ENCODE results near the gene LRP2.

LRP2 gene

GRCh38 chr2:169093535-169093934 is 268.8 kb downstream of the LRP2 start:
- H3K9me3 ChIP-seq (ENCODE audit: control insufficient read depth, insufficient read depth, low read length) = no peaks in the 10 kb centered on the region
- no peaks in the 10 kb centered on the region for H3K4me1 ChIP-seq (ENCODE audit: control insufficient read depth, insufficient read depth, low read length)
- no peak overlapping the region for H3K4me3 ChIP-seq (ENCODE audit: low read length)
- no peaks in the 10 kb centered on the region for H3K27me3 ChIP-seq (ENCODE audit: control insufficient read depth, insufficient read depth, low read length)
- H3K36me3 ChIP-seq (ENCODE audit: control insufficient read depth, insufficient read depth, low read length) = no peaks in the 10 kb centered on the region
- DNase-seq (ENCODE audit: low read depth, low spot score) = no peak
- WGBS (ENCODE audit: insufficient coverage, insufficient read length) = no CpG with 5 or more reads among the region's 2 CpGs
- no peak overlapping the region for H3K27ac ChIP-seq (ENCODE audit: low read length)

- WGBS (ENCODE audit: insufficient coverage, insufficient read length) = no CpG with 5 or more reads among the region's 8 CpGs
- no peaks in the 10 kb centered on the region for H3K36me3 ChIP-seq (ENCODE audit: control insufficient read depth, insufficient read depth, low read length)
- H3K27ac ChIP-seq (ENCODE audit: low read length) = no peak overlapping the region
- no peaks in the 10 kb centered on the region for H3K9me3 ChIP-seq (ENCODE audit: control insufficient read depth, insufficient read depth, low read length)
- no peak overlapping the region for H3K4me3 ChIP-seq (ENCODE audit: low read length)
- H3K27me3 ChIP-seq (ENCODE audit: control insufficient read depth, insufficient read depth, low read length) = no peaks in the 10 kb centered on the region
- peaks cover 2% of the 10 kb centered on the region; the same call in 1 of the 2 replicates for H3K4me1 ChIP-seq (ENCODE audit: control insufficient read depth, insufficient read depth, low read length)
- DNase-seq (ENCODE audit: low read depth, low spot score) = no peak
These were observed 270.4 kb downstream of the LRP2 start for GRCh38 chr2:169091761-169092519.

- WGBS (ENCODE audit: insufficient coverage, insufficient read length) = no CpG with 5 or more reads among the region's 3 CpGs
- no peak for DNase-seq (ENCODE audit: low read depth, low spot score)
- no peaks in the 10 kb centered on the region for H3K9me3 ChIP-seq (ENCODE audit: control insufficient read depth, insufficient read depth, low read length)
- no peak overlapping the region for H3K4me3 ChIP-seq (ENCODE audit: low read length)
- H3K27me3 ChIP-seq (ENCODE audit: control insufficient read depth, insufficient read depth, low read length) = no peaks in the 10 kb centered on the region
- no peaks in the 10 kb centered on the region for H3K36me3 ChIP-seq (ENCODE audit: control insufficient read depth, insufficient read depth, low read length)
- H3K27ac ChIP-seq (ENCODE audit: low read length) = no peak overlapping the region
- peaks cover 2% of the 10 kb centered on the region; the same call in 1 of the 2 replicates for H3K4me1 ChIP-seq (ENCODE audit: control insufficient read depth, insufficient read depth, low read length)
These were observed 271.1 kb downstream of the LRP2 start for GRCh38 chr2:169091256-169091655.

DNA sequence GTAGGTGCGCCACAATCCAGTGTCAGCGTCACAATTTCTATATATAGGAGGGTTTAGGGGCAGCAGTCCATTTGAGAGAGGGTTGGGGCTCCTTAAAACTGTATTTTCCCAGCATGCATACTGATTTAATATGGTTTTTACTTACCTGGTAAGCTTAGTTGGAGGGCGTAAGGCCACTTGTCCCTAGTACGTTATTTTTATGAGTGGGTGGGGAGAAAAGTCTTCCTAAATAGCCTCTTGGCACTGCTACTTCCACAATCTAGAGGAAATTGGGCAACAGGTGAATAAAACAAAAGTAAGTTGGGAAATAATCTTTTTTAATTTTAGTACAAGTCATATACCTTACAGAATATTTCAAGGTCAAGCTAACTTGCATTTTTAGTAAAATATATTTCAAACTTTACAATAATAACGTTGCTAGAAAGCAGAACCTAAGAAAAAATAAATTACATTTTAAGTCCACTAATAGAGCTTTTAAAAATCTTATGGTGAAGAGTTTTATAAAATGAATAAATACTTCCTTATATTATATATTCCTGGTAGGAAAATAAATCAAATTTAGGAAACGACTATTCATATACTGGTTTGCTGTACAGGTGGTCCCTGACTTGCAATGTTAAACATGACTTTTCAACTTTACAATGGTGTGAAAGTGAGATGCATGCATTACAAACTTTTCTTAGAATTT is 272.1 kb downstream of the LRP2 start:
- Histone ChIP-seq H3K27ac (ENCODE audit: low read length) (no peak overlapping the region), H3K9me3 (ENCODE audit: control insufficient read depth, insufficient read depth, low read length) (no peaks in the 10 kb centered on the region), H3K27me3 (ENCODE audit: control insufficient read depth, insufficient read depth, low read length) (no peaks in the 10 kb centered on the region), H3K4me3 (ENCODE audit: low read length) (no peak overlapping the region), H3K4me1 (ENCODE audit: control insufficient read depth, insufficient read depth, low read length) (peaks cover 2% of the 10 kb centered on the region; the same call in 1 of the 2 replicates), H3K36me3 (ENCODE audit: control insufficient read depth, insufficient read depth, low read length) (no peaks in the 10 kb centered on the region)
- no peak for DNase-seq (ENCODE audit: low read depth, low spot score)
- no CpG with 5 or more reads among the region's 6 CpGs for WGBS (ENCODE audit: insufficient coverage, insufficient read length)

DNA sequence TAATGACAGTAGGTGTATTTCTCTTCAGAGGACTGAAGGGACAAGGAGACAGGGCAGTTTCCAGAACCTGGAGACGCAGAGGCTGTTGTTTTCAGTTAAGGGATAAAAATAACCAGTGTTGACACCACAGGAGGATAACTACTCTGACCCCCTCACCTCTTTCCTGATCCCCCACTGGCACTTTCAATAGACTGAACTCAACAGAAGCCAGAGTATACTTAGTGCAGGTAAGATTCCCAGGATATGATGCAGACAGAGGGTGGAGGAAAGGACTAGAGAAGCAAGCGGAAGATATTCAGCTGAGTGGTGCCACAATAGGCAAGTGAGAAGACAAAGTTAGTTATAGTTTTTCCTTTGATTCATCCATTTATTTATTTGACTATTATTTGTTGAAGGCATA is 273.2 kb downstream of the LRP2 start:
- H3K4me3 ChIP-seq (ENCODE audit: low read length) = no peak overlapping the region
- peaks cover 2% of the 10 kb centered on the region; the same call in 1 of the 2 replicates for H3K4me1 ChIP-seq (ENCODE audit: control insufficient read depth, insufficient read depth, low read length)
- H3K36me3 ChIP-seq (ENCODE audit: control insufficient read depth, insufficient read depth, low read length) = no peaks in the 10 kb centered on the region
- WGBS (ENCODE audit: insufficient coverage, insufficient read length) = no CpG with 5 or more reads among the region's 2 CpGs
- H3K27me3 ChIP-seq (ENCODE audit: control insufficient read depth, insufficient read depth, low read length) = no peaks in the 10 kb centered on the region
- H3K9me3 ChIP-seq (ENCODE audit: control insufficient read depth, insufficient read depth, low read length) = no peaks in the 10 kb centered on the region
- no peak for DNase-seq (ENCODE audit: low read depth, low spot score)
- H3K27ac ChIP-seq (ENCODE audit: low read length) = no peak overlapping the region

- WGBS (ENCODE audit: insufficient coverage, insufficient read length) = no CpG with 5 or more reads among the region's 6 CpGs
- Histone ChIP-seq H3K4me3 (ENCODE audit: low read length) (no peak overlapping the region), H3K4me1 (ENCODE audit: control insufficient read depth, insufficient read depth, low read length) (peaks cover 2% of the 10 kb centered on the region; the same call in 1 of the 2 replicates)
These were observed 274.5 kb downstream of the LRP2 start for GRCh38 chr2:169087757-169088379.

DNA sequence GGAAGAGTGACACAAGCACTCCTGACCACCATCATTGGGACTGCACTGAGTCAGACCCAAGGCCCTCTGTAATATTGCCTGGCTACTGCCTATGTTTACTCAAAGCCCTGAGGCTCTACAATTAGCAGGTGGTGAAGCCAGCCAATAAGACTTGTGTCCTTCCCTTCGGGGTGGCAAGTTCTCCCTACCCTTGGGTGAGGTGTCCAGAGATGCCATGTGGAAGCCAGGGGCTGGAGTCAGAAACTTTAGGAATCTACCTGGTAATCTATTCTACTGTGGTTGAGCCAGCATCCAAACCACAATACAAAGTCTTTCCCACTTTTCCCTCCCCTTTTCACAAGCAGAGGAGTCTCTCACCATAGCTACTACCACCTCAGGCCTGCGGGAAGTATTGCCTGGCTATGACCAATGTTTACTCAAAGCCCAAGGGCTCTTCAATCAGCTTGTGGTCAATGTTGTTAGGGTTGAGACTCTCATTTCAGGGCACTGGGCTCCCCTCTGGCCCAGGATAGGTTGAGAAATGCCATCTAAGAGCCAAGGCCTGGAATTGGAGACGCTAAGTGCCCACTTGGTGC is 275.4 kb downstream of the LRP2 start:
- no peaks in the 10 kb centered on the region for H3K27me3 ChIP-seq (ENCODE audit: control insufficient read depth, insufficient read depth, low read length)
- DNase-seq (ENCODE audit: low read depth, low spot score) = no peak
- no peaks in the 10 kb centered on the region for H3K9me3 ChIP-seq (ENCODE audit: control insufficient read depth, insufficient read depth, low read length)
- H3K4me1 ChIP-seq (ENCODE audit: control insufficient read depth, insufficient read depth, low read length) = peaks cover 2% of the 10 kb centered on the region; the same call in 1 of the 2 replicates
- H3K27ac ChIP-seq (ENCODE audit: low read length) = no peak overlapping the region
- no CpG with 5 or more reads among the region's 3 CpGs for WGBS (ENCODE audit: insufficient coverage, insufficient read length)
- no peaks in the 10 kb centered on the region for H3K36me3 ChIP-seq (ENCODE audit: control insufficient read depth, insufficient read depth, low read length)
- no peak overlapping the region for H3K4me3 ChIP-seq (ENCODE audit: low read length)

More at GRCh38 chr2:169087757-169088379, 274.5 kb downstream of the LRP2 start:
- no peaks in the 10 kb centered on the region for H3K27me3 ChIP-seq (ENCODE audit: control insufficient read depth, insufficient read depth, low read length)
- no peaks in the 10 kb centered on the region for H3K9me3 ChIP-seq (ENCODE audit: control insufficient read depth, insufficient read depth, low read length)
- no peak overlapping the region for H3K27ac ChIP-seq (ENCODE audit: low read length)
- no peak for DNase-seq (ENCODE audit: low read depth, low spot score)
- no peaks in the 10 kb centered on the region for H3K36me3 ChIP-seq (ENCODE audit: control insufficient read depth, insufficient read depth, low read length)

DNA sequence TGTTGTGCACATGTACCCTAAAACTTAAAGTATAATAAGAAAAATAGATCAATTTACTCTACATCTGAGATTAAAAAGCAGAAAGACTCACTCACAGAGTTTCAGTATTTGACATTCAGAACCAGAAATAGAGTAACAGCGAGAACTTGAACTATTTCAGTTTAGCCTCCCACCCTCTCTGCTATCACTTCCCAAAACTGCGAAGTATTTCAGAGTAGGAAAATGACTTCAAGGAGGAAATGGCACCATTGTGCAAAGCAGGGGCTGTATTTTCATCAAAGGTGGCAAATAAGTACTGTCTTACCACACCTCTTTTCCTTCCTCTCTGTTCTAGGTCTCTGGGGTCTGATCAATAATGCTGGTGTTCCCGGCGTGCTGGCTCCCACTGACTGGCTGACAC is 279.3 kb downstream of the LRP2 start:
- Histone ChIP-seq H3K36me3 (ENCODE audit: control insufficient read depth, insufficient read depth, low read length) (no peaks in the 10 kb centered on the region), H3K27ac (ENCODE audit: low read length) (no peak overlapping the region), H3K27me3 (ENCODE audit: control insufficient read depth, insufficient read depth, low read length) (no peaks in the 10 kb centered on the region), H3K4me3 (ENCODE audit: low read length) (no peak overlapping the region), H3K4me1 (ENCODE audit: control insufficient read depth, insufficient read depth, low read length) (peaks cover 2% of the 10 kb centered on the region; the same call in 1 of the 2 replicates), H3K9me3 (ENCODE audit: control insufficient read depth, insufficient read depth, low read length) (no peaks in the 10 kb centered on the region)
- WGBS (ENCODE audit: insufficient coverage, insufficient read length) = no CpG with 5 or more reads among the region's 4 CpGs
- no peak for DNase-seq (ENCODE audit: low read depth, low spot score)

GRCh38 chr2:169081551-169081950 is 280.8 kb downstream of the LRP2 start:
- H3K4me1 ChIP-seq (ENCODE audit: control insufficient read depth, insufficient read depth, low read length) = no peaks in the 10 kb centered on the region
- DNase-seq (ENCODE audit: low read depth, low spot score) = no peak
- WGBS (ENCODE audit: insufficient coverage, insufficient read length) = no CpG with 5 or more reads among the region's 5 CpGs
- H3K9me3 ChIP-seq (ENCODE audit: control insufficient read depth, insufficient read depth, low read length) = no peaks in the 10 kb centered on the region
- H3K4me3 ChIP-seq (ENCODE audit: low read length) = no peak overlapping the region
- H3K27ac ChIP-seq (ENCODE audit: low read length) = no peak overlapping the region
- no peaks in the 10 kb centered on the region for H3K36me3 ChIP-seq (ENCODE audit: control insufficient read depth, insufficient read depth, low read length)
- no peaks in the 10 kb centered on the region for H3K27me3 ChIP-seq (ENCODE audit: control insufficient read depth, insufficient read depth, low read length)
